ENCODE measurements around the gene EPHA6. TPM values are rescaled to one million over a fixed set of nuclear protein-coding genes. Genes with fewer than 3 reads are reported as not detected.

The EPHA6 gene
- total and polyA plus RNA-seq, 10 of the 15 experiments (the other 5 are each of a cell fraction or from before 2014, with no cell fraction given), result not detected

DNA sequence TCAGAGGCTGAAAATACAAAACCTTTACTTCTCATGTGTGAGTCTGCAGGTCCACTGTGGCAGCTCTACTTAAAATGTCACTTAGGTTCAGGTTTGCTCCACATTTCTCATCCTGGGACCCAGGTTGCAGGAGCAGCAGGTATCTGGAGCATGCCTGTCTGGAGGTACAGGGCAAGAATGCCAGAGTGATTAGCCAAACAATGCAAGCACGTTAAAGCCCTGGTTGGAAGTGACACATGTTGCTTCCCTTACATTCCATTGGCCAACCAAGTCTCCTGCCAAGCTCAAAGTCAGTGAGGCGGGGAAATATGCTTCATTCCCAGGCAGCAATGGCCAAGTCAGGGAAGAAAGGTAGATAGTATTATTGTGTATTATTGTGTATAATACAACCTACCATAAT lies 873.3 kb downstream of the EPHA6 start:
- ATAC-seq, result no peak
- Histone ChIP-seq H3K4me1 (ENCODE audit: control insufficient read depth, insufficient read depth, low read length) (no peaks in the 10 kb centered on the region), H3K9me3 (replicated peaks; ENCODE audit: control insufficient read depth, insufficient read depth, low read length) (no peaks in the 10 kb centered on the region), H3K27me3 (replicated peaks in 1 of 2; ENCODE audit: control insufficient read depth in 2 of 2, insufficient read depth in 2 of 2, low read length in 1 of 2) (no peaks in the 10 kb centered on the region), H3K4me3 (no peak overlapping the region), H3K36me3 (ENCODE audit: control insufficient read depth in 2 of 2, insufficient read depth in 2 of 2, low read length in 1 of 2) (no peaks in the 10 kb centered on the region), H4K20me1 (ENCODE audit: control insufficient read depth, insufficient read depth) (no peaks in the 10 kb centered on the region), H3K79me2 (ENCODE audit: control insufficient read depth, insufficient read depth, low read length) (no peaks in the 10 kb centered on the region), H3K27ac (ENCODE audit: control insufficient read depth, insufficient read depth) (no peak overlapping the region), H3K9ac (ENCODE audit: control insufficient read depth, insufficient read depth, low read length) (no peak overlapping the region), H3K4me2 (ENCODE audit: control insufficient read depth, insufficient read depth) (no peak overlapping the region), H2AFZ (ENCODE audit: control insufficient read depth, low read depth, low read length) (no peak overlapping the region)
- DNase-seq (ENCODE audit: low read depth, low spot score), result no peak
- BruUV-seq (replicated peaks), result no TSS peak
- POLR2A ChIA-PET, result no interaction called here
- TF ChIP-seq TCF12 (IDR thresholded peaks at IDR 0.05; ENCODE audit: low read depth, low read length) (no peak), PAX8 (IDR thresholded peaks at IDR 0.05) (no peak), NR2C2 (IDR thresholded peaks at IDR 0.05; ENCODE audit: borderline replicate concordance, control insufficient read depth, insufficient read length, low read depth) (no peak), NFXL1 (IDR thresholded peaks at IDR 0.05; ENCODE audit: borderline replicate concordance) (no peak), FOS (IDR thresholded peaks at IDR 0.05; ENCODE audit: borderline replicate concordance, extremely low read depth, insufficient read length) (no peak), NFYA (IDR thresholded peaks at IDR 0.05; ENCODE audit: borderline replicate concordance, low read depth, low read length) (no peak), CREM (IDR thresholded peaks at IDR 0.05; ENCODE audit: low read depth) (no peak), ZNF274 (IDR thresholded peaks at IDR 0.05; ENCODE audit: insufficient read depth, insufficient read length) (no peak), HCFC1 (IDR thresholded peaks at IDR 0.05; ENCODE audit: low read length) (no peak), BRCA1 (IDR thresholded peaks at IDR 0.05; ENCODE audit: low read depth, low read length) (no peak), YY1 (IDR thresholded peaks at IDR 0.05; ENCODE audit: low read depth, low read length) (no peak), HDAC2 (IDR thresholded peaks at IDR 0.05) (no peak), CHD2 (IDR thresholded peaks at IDR 0.05; ENCODE audit: borderline replicate concordance, low read depth, low read length) (no peak), NBN (IDR thresholded peaks at IDR 0.05) (no peak), JUNB (IDR thresholded peaks at IDR 0.05) (no peak), SIN3A (IDR thresholded peaks at IDR 0.05; ENCODE audit: low read depth, low read length) (no peak)
- TF ChIP-seq, protein P1, sequence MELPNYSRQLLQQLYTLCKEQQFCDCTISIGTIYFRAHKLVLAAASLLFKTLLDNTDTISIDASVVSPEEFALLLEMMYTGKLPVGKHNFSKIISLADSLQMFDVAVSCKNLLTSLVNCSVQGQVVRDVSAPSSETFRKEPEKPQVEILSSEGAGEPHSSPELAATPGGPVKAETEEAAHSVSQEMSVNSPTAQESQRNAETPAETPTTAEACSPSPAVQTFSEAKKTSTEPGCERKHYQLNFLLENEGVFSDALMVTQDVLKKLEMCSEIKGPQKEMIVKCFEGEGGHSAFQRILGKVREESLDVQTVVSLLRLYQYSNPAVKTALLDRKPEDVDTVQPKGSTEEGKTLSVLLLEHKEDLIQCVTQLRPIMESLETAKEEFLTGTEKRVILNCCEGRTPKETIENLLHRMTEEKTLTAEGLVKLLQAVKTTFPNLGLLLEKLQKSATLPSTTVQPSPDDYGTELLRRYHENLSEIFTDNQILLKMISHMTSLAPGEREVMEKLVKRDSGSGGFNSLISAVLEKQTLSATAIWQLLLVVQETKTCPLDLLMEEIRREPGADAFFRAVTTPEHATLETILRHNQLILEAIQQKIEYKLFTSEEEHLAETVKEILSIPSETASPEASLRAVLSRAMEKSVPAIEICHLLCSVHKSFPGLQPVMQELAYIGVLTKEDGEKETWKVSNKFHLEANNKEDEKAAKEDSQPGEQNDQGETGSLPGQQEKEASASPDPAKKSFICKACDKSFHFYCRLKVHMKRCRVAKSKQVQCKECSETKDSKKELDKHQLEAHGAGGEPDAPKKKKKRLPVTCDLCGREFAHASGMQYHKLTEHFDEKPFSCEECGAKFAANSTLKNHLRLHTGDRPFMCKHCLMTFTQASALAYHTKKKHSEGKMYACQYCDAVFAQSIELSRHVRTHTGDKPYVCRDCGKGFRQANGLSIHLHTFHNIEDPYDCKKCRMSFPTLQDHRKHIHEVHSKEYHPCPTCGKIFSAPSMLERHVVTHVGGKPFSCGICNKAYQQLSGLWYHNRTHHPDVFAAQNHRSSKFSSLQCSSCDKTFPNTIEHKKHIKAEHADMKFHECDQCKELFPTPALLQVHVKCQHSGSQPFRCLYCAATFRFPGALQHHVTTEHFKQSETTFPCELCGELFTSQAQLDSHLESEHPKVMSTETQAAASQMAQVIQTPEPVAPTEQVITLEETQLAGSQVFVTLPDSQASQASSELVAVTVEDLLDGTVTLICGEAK (IDR thresholded peaks at IDR 0.05; ENCODE audit: borderline replicate concordance), result no peak
- TF ChIP-seq, protein P2, sequence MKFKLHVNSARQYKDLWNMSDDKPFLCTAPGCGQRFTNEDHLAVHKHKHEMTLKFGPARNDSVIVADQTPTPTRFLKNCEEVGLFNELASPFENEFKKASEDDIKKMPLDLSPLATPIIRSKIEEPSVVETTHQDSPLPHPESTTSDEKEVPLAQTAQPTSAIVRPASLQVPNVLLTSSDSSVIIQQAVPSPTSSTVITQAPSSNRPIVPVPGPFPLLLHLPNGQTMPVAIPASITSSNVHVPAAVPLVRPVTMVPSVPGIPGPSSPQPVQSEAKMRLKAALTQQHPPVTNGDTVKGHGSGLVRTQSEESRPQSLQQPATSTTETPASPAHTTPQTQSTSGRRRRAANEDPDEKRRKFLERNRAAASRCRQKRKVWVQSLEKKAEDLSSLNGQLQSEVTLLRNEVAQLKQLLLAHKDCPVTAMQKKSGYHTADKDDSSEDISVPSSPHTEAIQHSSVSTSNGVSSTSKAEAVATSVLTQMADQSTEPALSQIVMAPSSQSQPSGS (IDR thresholded peaks at IDR 0.05; ENCODE audit: low read length), result no peak
- in situ Hi-C loops (cut with MboI) (no loop called here), intact Hi-C loops (cut with micrococcal nuclease; ENCODE audit: unreplicated experiment) (no loop called here)
- CTCF ChIA-PET, result no interaction called here
- SMC1A ChIA-PET (ENCODE audit: uncharacterized antibody, unreplicated experiment), result no interaction called here
- FAIRE-seq, result no peak
- RAD21 ChIA-PET (ENCODE audit: unreplicated experiment), result no interaction called here
- WGBS (ENCODE audit: insufficient coverage, insufficient replicate concordance, low lambda C conversion rate, missing lambda C conversion rate), result 32% methylated on average over 2 of the region's 2 CpGs

Measured in GM12878 (cell line).